Coronary artery (tissue), 2 donors: ENCODE data around the gene NACC2.

Source experiments
- DNase-seq: peaks from one replicate; pipeline ENCODE4 v3.0.0-alpha.2; 2017; ENCODE audit warnings: low spot score
- H3K27ac ChIP-seq, 2 donors: fragments of 200-600 bp; sonication (generic); one replicate each; pipeline ENCODE4 v1.5.1; 2016 to 2019
- H3K4me3 ChIP-seq: fragments of 200-600 bp; sonication (generic); 2 replicates; pipeline ENCODE4 v1.5.1; 2016; ENCODE audit warnings: mild to moderate bottlenecking, moderate library complexity
- CTCF ChIP-seq: fragments of 200-600 bp; sonication (generic); IDR thresholded peaks from one replicate; pipeline ENCODE4 v1.5.1; 2019; ENCODE audit warnings: antibody characterized with exemption

The NACC2 gene

GRCh38 chr9:136110082-136111061, 15.3 kb upstream of the NACC2 start:
- DNase-seq: no peak
- H3K27ac ChIP-seq: peak overlapping the region; percentile 15 to 75
- no peak for TF ChIP-seq CTCF
- peak overlapping the region; percentile 65 for H3K4me3 ChIP-seq

- peak; percentile 97 for DNase-seq
- H3K27ac ChIP-seq: peak overlapping the region; percentile 64 to 81
- peak overlapping the region; percentile 65 for H3K4me3 ChIP-seq
- TF ChIP-seq CTCF: no peak
These were observed 14.4 kb upstream of the NACC2 start for GRCh38 chr9:136109351-136110081.

- TF ChIP-seq CTCF: no peak
- Histone ChIP-seq H3K4me3 (peak overlapping the region; percentile 65), H3K27ac (peak overlapping the region; percentile 64 to 81)
These were observed 13.7 kb upstream of the NACC2 start for GRCh38 chr9:136108648-136109266.

GRCh38 chr9:136107953-136108647, 13.0 kb upstream of the NACC2 start:
- no peak for TF ChIP-seq CTCF
- DNase-seq: no peak
- peak overlapping the region in 1 of 2 donors; percentile 81 for H3K27ac ChIP-seq

More at GRCh38 chr9:136108648-136109266, 13.7 kb upstream of the NACC2 start:
- no peak for DNase-seq

GRCh38 chr9:136107155-136107952, 12.3 kb upstream of the NACC2 start:
- DNase-seq: no peak
- peak overlapping the region in 1 of 2 donors; percentile 5 for H3K27ac ChIP-seq
- no peak for TF ChIP-seq CTCF
- no peak overlapping the region for H3K4me3 ChIP-seq

More at GRCh38 chr9:136107953-136108647, 13.0 kb upstream of the NACC2 start:
- no peak overlapping the region for H3K4me3 ChIP-seq
